Stimulated activated CD4-positive, alpha-beta T cell treated with anti-CD3 and anti-CD28 coated beads, Interleukin-4, amount 100 ng/mL, for 24 hours (primary cell): ENCODE measurements around the gene OR2H1.

ENCODE experiments used
- DNase-seq: peaks from one replicate; pipeline ENCODE4 v3.0.0-alpha.2; 2020

Gene OR2H1

GRCh38 chr6:29486577-29486976 is 29.6 kb downstream of the OR2H1 start:
- no peak for DNase-seq

- DNase-seq: no peak
These were observed 30.2 kb downstream of the OR2H1 start for GRCh38 chr6:29487131-29487530.

- no peak for DNase-seq
These were observed 30.7 kb downstream of the OR2H1 start, which contains the start of gene MAS1L for GRCh38 chr6:29487660-29488059. Gene MAS1L (minus strand): TSS chr6:29487956. CDS start chr6:29487902, 54 bp downstream.

- no peak for DNase-seq
These were observed 31.9 kb downstream of the OR2H1 start for GRCh38 chr6:29488874-29489273.

- DNase-seq: no peak
These were observed 32.3 kb downstream of the OR2H1 start for GRCh38 chr6:29489286-29489685.

- DNase-seq: no peak
These were observed 33.1 kb downstream of the OR2H1 start for GRCh38 chr6:29490055-29490454.

- no peak for DNase-seq
These were observed 33.6 kb downstream of the OR2H1 start for GRCh38 chr6:29490552-29490951.

- DNase-seq: no peak
These were observed 34.6 kb downstream of the OR2H1 start for GRCh38 chr6:29491574-29491973.

- no peak for DNase-seq
These were observed 36.3 kb downstream of the OR2H1 start for GRCh38 chr6:29493261-29493660.

- DNase-seq: no peak
These were observed 37.2 kb downstream of the OR2H1 start for GRCh38 chr6:29494131-29494530.

GRCh38 chr6:29495571-29495970 is 38.6 kb downstream of the OR2H1 start:
- no peak for DNase-seq

GRCh38 chr6:29496961-29497360 is 40.0 kb downstream of the OR2H1 start:
- DNase-seq: no peak

- no peak for DNase-seq
These were observed 42.7 kb downstream of the OR2H1 start for GRCh38 chr6:29499704-29500103.

GRCh38 chr6:29500594-29500993 is 43.6 kb downstream of the OR2H1 start:
- no peak for DNase-seq

- no peak for DNase-seq
These were observed 44.2 kb downstream of the OR2H1 start for GRCh38 chr6:29501106-29501505.

GRCh38 chr6:29502181-29502580 is 45.2 kb downstream of the OR2H1 start:
- DNase-seq: no peak

- DNase-seq: no peak
These were observed 45.6 kb downstream of the OR2H1 start for GRCh38 chr6:29502597-29502996.

- no peak for DNase-seq
These were observed 48.0 kb downstream of the OR2H1 start for GRCh38 chr6:29504961-29505360.

- DNase-seq: no peak
These were observed 48.9 kb downstream of the OR2H1 start for GRCh38 chr6:29505808-29506207.

GRCh38 chr6:29506446-29507067 is 49.6 kb downstream of the OR2H1 start:
- DNase-seq: no peak

- no peak for DNase-seq
These were observed 50.4 kb downstream of the OR2H1 start for GRCh38 chr6:29507319-29507718.

GRCh38 chr6:29509239-29509638 is 52.3 kb downstream of the OR2H1 start:
- no peak for DNase-seq

GRCh38 chr6:29509711-29510110 is 52.8 kb downstream of the OR2H1 start:
- DNase-seq: no peak

- no peak for DNase-seq
These were observed 53.2 kb downstream of the OR2H1 start for GRCh38 chr6:29510202-29510601.

GRCh38 chr6:29510746-29511300 is 53.9 kb downstream of the OR2H1 start:
- no peak for DNase-seq
